ENCODE data around the gene LAG3. TPM values are rescaled to one million over a fixed set of nuclear protein-coding genes. Genes with fewer than 3 reads are reported as not detected.

Gene LAG3
- total RNA-seq, 1 experiment from 2014 or later: 2.2 TPM

DNA sequence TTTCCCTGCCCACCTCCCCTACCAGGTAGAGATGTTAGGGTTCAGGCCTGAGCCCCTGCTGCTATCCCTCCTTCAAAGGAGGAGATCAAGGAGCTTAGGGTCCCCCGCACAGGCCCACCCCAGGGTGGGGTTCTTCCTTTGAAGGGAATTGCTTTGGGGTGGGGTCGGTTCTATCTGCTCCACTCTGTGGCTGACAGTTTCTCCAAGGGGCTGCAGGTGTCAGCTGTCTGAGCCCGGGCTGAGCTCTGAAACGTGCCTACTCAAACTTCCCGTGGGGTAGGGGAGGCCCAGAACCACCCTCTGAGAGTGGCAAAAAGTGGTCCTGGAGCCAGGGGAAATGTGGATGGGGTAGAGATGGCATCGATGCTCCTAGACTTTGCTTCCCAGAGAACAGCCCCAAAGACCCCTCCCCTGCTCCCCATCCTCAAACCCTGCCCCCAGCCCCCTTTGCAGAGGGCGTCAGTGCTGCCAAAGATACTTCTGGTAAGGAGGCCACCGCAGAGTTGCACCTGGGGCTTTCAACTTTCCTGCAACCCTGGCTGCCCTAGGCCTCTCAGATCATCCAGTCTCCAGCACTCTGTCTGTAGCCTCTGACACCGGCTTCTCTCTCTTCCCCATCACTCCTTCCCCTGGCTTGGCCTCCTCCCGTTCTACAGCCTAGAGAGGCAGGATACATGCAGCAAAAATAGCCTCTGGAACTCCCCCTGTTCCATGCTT is 10.7 kb downstream of the LAG3 start:
- Histone ChIP-seq H3K18ac (ENCODE audit: insufficient read length, low read depth, low read length) (no peak overlapping the region), H3K4me2 (ENCODE audit: insufficient read depth, insufficient read length, low read length) (no peak overlapping the region)

More for the DNA sequence above, 10.7 kb downstream of the LAG3 start:
- H2BK12ac ChIP-seq (ENCODE audit: insufficient read length, low read depth, low read length): no peak overlapping the region
- no peak overlapping the region for H3K9ac ChIP-seq (ENCODE audit: extremely low read depth, insufficient read length, low read length)
- H3T11ph ChIP-seq (ENCODE audit: low read length): no peak overlapping the region
- Mint-ChIP-seq H3K4me1 (peaks cover 30 to 34% of the 10 kb centered on the region in 2 experiments), H3K27me3 (ENCODE audit: low read depth) (peaks cover 15% of the 10 kb centered on the region), H3K36me3 (ENCODE audit: insufficient read depth in 1 of 3, low read depth in 3 of 3) (no peaks in the 10 kb centered on the region), H3K9me3 (no peaks in the 10 kb centered on the region), H3K4me3 (no peak overlapping the region), H3K27ac (peak overlapping the region in 1 of 3 experiments; percentile 68; a peak in 3 of 7 replicates)
- no peak overlapping the region for H3K4ac ChIP-seq (ENCODE audit: low read depth, low read length)
- no peaks in the 10 kb centered on the region for H3K27me3 ChIP-seq (ENCODE audit: insufficient read depth, low read length)
- no peak overlapping the region for H2AK5ac ChIP-seq (ENCODE audit: insufficient read length, low read length)
- H4K5ac ChIP-seq (ENCODE audit: insufficient read length, low read depth, low read length): no peak overlapping the region
- peaks cover 2% of the 10 kb centered on the region; the same call in 1 of the 2 replicates for H3K4me1 ChIP-seq (ENCODE audit: insufficient read depth, low read length)
- no peak overlapping the region for H2BK15ac ChIP-seq (ENCODE audit: low read depth, low read length)
- no peaks in the 10 kb centered on the region for H3K9me3 ChIP-seq (ENCODE audit: control insufficient read depth, low read depth, low read length)
- H3K56ac ChIP-seq (ENCODE audit: insufficient read length, low read depth, low read length): no peak overlapping the region
- no peak overlapping the region for H2BK20ac ChIP-seq (ENCODE audit: low read depth, low read length, poor library complexity, severe bottlenecking)
- H2BK120ac ChIP-seq (ENCODE audit: low read depth, low read length, poor library complexity, severe bottlenecking): no peak overlapping the region
- WGBS (ENCODE audit: extremely low coverage, insufficient read length, low lambda C conversion rate): no CpG with 5 or more reads among the region's 10 CpGs
- TF ChIP-seq, protein P1, sequence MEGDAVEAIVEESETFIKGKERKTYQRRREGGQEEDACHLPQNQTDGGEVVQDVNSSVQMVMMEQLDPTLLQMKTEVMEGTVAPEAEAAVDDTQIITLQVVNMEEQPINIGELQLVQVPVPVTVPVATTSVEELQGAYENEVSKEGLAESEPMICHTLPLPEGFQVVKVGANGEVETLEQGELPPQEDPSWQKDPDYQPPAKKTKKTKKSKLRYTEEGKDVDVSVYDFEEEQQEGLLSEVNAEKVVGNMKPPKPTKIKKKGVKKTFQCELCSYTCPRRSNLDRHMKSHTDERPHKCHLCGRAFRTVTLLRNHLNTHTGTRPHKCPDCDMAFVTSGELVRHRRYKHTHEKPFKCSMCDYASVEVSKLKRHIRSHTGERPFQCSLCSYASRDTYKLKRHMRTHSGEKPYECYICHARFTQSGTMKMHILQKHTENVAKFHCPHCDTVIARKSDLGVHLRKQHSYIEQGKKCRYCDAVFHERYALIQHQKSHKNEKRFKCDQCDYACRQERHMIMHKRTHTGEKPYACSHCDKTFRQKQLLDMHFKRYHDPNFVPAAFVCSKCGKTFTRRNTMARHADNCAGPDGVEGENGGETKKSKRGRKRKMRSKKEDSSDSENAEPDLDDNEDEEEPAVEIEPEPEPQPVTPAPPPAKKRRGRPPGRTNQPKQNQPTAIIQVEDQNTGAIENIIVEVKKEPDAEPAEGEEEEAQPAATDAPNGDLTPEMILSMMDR (conservative IDR thresholded peaks at IDR 0.05): no peak
- peaks cover 8% of the 10 kb centered on the region for H3K23me2 ChIP-seq (ENCODE audit: insufficient read length, low read depth, low read length, poor library complexity, severe bottlenecking)
- no peak overlapping the region for H4K8ac ChIP-seq (replicated peaks; ENCODE audit: insufficient read length, low read depth, low read length)
- H3K27ac ChIP-seq (ENCODE audit: insufficient read length, low read depth, low read length): no peak overlapping the region
- no peak overlapping the region for H3K14ac ChIP-seq (ENCODE audit: insufficient read depth, low read length)
- H3K23ac ChIP-seq (ENCODE audit: insufficient read length, low read depth, low read length): no peak overlapping the region
- H2AFZ ChIP-seq (ENCODE audit: low read length): no peak overlapping the region
- H4K91ac ChIP-seq (ENCODE audit: insufficient read length, low read depth, low read length): no peak overlapping the region
- no peaks in the 10 kb centered on the region for H3K79me2 ChIP-seq (ENCODE audit: insufficient read depth, low read length)
- no peak for DNase-seq
- no peaks in the 10 kb centered on the region for H4K20me1 ChIP-seq (ENCODE audit: control insufficient read depth, insufficient read depth, insufficient read length)
- H2BK5ac ChIP-seq (ENCODE audit: insufficient read length, low read length): no peak overlapping the region
- H3K79me1 ChIP-seq (ENCODE audit: insufficient read depth, low read depth, low read length, poor library complexity, severe bottlenecking): no peaks in the 10 kb centered on the region
